ENCODE data around the gene E4F1. TPM values are rescaled to one million over a fixed set of nuclear protein-coding genes. Genes with fewer than 3 reads are reported as not detected.

E4F1 gene
- polyA plus RNA-seq, 3 donors, result 4.9 to 50.9 (median 5.8) TPM

GRCh38 chr16:2282866-2283555 lies 59.6 kb downstream of the E4F1 start:
- no peak overlapping the region for H2AFZ ChIP-seq (ENCODE audit: insufficient read depth, low read depth, low read length, poor library complexity, severe bottlenecking)
- H3K4me1 Mint-ChIP-seq, result no peaks in the 10 kb centered on the region
- H3K36me3 ChIP-seq (replicated peaks in 1 of 2; ENCODE audit: control insufficient read depth in 1 of 2, insufficient read depth in 2 of 2, low read length in 2 of 2), result no peaks in the 10 kb centered on the region
- H3K27ac ChIP-seq (ENCODE audit: low read depth in 1 of 2, low read length in 2 of 2), result no peak overlapping the region
- H3K4me2 ChIP-seq (replicated peaks; ENCODE audit: extremely low read depth, low read length, poor library complexity, severe bottlenecking), result no peak overlapping the region
- H3K4me3 ChIP-seq (replicated peaks in 1 of 3; ENCODE audit: low read depth in 2 of 3, low read length in 3 of 3), result no peak overlapping the region
- no peaks in the 10 kb centered on the region for H3K36me3 Mint-ChIP-seq
- H3K4me3 Mint-ChIP-seq, result no peak overlapping the region
- no peak for DNase-seq
- no peaks in the 10 kb centered on the region for H3K4me1 ChIP-seq (ENCODE audit: control insufficient read depth in 1 of 2, insufficient read depth in 2 of 2, low read length in 2 of 2)
- intact Hi-C loops (cut with micrococcal nuclease), result no loop called here
- no peaks in the 10 kb centered on the region for H3K9me3 Mint-ChIP-seq
- H4K20me1 ChIP-seq (ENCODE audit: insufficient read depth, low read length), result no peaks in the 10 kb centered on the region
- WGBS (ENCODE audit: insufficient coverage), result 93% methylated on average over 22 of the region's 26 CpGs
- no peaks in the 10 kb centered on the region for H3K27me3 ChIP-seq (ENCODE audit: control insufficient read depth in 2 of 2, insufficient read depth in 2 of 2, low read length in 2 of 2)
- H3K27ac Mint-ChIP-seq, result no peak overlapping the region
- TF ChIP-seq CTCF (IDR thresholded peaks at IDR 0.05), result no peak
- no peaks in the 10 kb centered on the region for H3K79me2 ChIP-seq (ENCODE audit: insufficient read depth, low read length)
- no peaks in the 10 kb centered on the region for H3K9me3 ChIP-seq (replicated peaks in 1 of 2; ENCODE audit: control insufficient read depth in 1 of 2, insufficient read depth in 1 of 2, low read length in 2 of 2)
- H3K27me3 Mint-ChIP-seq (ENCODE audit: low read depth in 3 of 3), result peaks cover 0 to 5% (median 4%) of the 10 kb centered on the region in 3 donors
- no peak overlapping the region for H3K9ac ChIP-seq (ENCODE audit: insufficient read depth, low read length, poor library complexity, severe bottlenecking)

- no peaks in the 10 kb centered on the region for H3K36me3 ChIP-seq (replicated peaks in 1 of 2; ENCODE audit: control insufficient read depth in 1 of 2, insufficient read depth in 2 of 2, low read length in 2 of 2)
- no peak overlapping the region for H3K27ac ChIP-seq (ENCODE audit: low read depth in 1 of 2, low read length in 2 of 2)
- TF ChIP-seq CTCF (IDR thresholded peaks at IDR 0.05), result no peak
- H3K9me3 Mint-ChIP-seq, result no peaks in the 10 kb centered on the region
- no peaks in the 10 kb centered on the region for H3K4me1 Mint-ChIP-seq
- H4K20me1 ChIP-seq (ENCODE audit: insufficient read depth, low read length), result no peaks in the 10 kb centered on the region
- no peaks in the 10 kb centered on the region for H3K36me3 Mint-ChIP-seq
- H3K27ac Mint-ChIP-seq, result peak overlapping the region in 1 of 7 donors; percentile 74
- 97% methylated on average over 31 of the region's 37 CpGs for WGBS (ENCODE audit: insufficient coverage)
- H3K4me1 ChIP-seq (ENCODE audit: control insufficient read depth in 1 of 2, insufficient read depth in 2 of 2, low read length in 2 of 2), result no peaks in the 10 kb centered on the region
- no peak for DNase-seq
- intact Hi-C loops (cut with micrococcal nuclease), result no loop called here
- no peak overlapping the region for H3K4me3 Mint-ChIP-seq
- no peak overlapping the region for H3K4me2 ChIP-seq (replicated peaks; ENCODE audit: extremely low read depth, low read length, poor library complexity, severe bottlenecking)
- no peaks in the 10 kb centered on the region for H3K27me3 ChIP-seq (ENCODE audit: control insufficient read depth in 2 of 2, insufficient read depth in 2 of 2, low read length in 2 of 2)
- H3K27me3 Mint-ChIP-seq (ENCODE audit: low read depth in 3 of 3), result peaks cover 0 to 5% (median 4%) of the 10 kb centered on the region in 3 donors
- no peaks in the 10 kb centered on the region for H3K9me3 ChIP-seq (replicated peaks in 1 of 2; ENCODE audit: control insufficient read depth in 1 of 2, insufficient read depth in 1 of 2, low read length in 2 of 2)
- no peak overlapping the region for H2AFZ ChIP-seq (ENCODE audit: insufficient read depth, low read depth, low read length, poor library complexity, severe bottlenecking)
- no peak overlapping the region for H3K9ac ChIP-seq (ENCODE audit: insufficient read depth, low read length, poor library complexity, severe bottlenecking)
- no peak overlapping the region for H3K4me3 ChIP-seq (replicated peaks in 1 of 3; ENCODE audit: low read depth in 2 of 3, low read length in 3 of 3)
- no peaks in the 10 kb centered on the region for H3K79me2 ChIP-seq (ENCODE audit: insufficient read depth, low read length)
These were observed 60.8 kb downstream of the E4F1 start for GRCh38 chr16:2284001-2284770.
